ENCODE measurements around the gene RNF150.

DNA sequence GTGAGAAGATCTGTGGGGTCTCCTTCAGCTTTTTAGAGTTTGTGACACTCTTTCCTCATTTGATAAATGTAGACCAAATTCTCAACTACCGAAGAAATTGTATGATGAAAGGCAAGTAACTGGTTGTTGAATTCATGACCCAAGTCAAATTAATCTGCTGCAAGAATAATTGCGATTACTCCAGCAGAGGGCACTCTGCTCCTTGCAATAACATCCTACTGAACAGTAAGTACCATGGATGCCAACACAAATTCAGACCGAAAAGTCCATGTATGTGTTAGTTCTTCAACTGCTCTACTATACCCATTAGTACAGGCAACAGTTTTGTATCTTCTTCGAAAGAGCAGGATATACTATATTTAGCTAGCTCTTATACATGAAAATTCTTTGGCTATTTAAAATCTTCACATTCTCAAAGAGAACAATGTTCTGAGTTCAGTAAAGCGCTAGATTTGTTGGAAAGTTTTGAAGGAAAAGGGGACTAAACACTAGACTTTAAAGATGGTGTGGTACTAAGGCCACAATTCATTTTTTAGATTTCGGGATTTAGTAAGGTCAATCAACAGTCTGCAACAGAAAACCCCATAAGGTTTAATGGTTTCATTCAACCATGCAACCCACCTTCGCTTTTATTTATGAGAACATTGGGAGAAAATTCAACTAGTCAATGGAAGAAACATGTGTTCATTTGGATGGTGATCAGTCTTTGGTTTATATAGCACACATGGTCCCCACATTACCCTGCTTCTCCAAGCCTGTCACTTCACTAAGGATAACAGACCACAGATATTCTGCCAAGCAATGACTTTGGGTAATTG is 271.7 kb downstream of the RNF150 start:
- no peak for TF ChIP-seq POLR2AphosphoS5 (IDR thresholded peaks at IDR 0.05; ENCODE audit: low read depth, low read length)
- no peak for TF ChIP-seq REST (IDR thresholded peaks at IDR 0.05; ENCODE audit: insufficient read depth in 1 of 2, low read depth in 2 of 2, low read length in 2 of 2)
